HEK293 (cell line): ENCODE results near the gene DDN.
A peak's percentile ranks its signal among the peaks of the same experiment; 100 is the strongest.

ENCODE experiments used
- BCL11B ChIP-seq: fragments of 450-650 bp; formaldehyde crosslinking; IDR thresholded peaks from 2 replicates; pipeline ENCODE4 v1.5.1; 2016; ENCODE audit warnings: low read depth, missing biosample characterization, missing genetic modification characterization
- OSR2 ChIP-seq: fragments of 450-650 bp; formaldehyde crosslinking; IDR thresholded peaks from 2 replicates; pipeline ENCODE4 v1.5.1; 2016; ENCODE audit warnings: missing biosample characterization, missing genetic modification characterization
- SALL2 ChIP-seq: fragments of 450-650 bp; formaldehyde crosslinking; IDR thresholded peaks from 2 replicates; pipeline ENCODE4 v1.5.0; 2017; ENCODE audit warnings: missing biosample characterization, mild to moderate bottlenecking, missing genetic modification characterization, borderline replicate concordance
- SCRT2 ChIP-seq: fragments of 450-650 bp; formaldehyde crosslinking; IDR thresholded peaks from 2 replicates; pipeline ENCODE4 v1.5.1; 2016; ENCODE audit warnings: missing biosample characterization, missing genetic modification characterization
- SP2 ChIP-seq: fragments of 450-650 bp; formaldehyde crosslinking; IDR thresholded peaks from 2 replicates; pipeline ENCODE4 v1.5.1; 2016; ENCODE audit warnings: missing biosample characterization, missing genetic modification characterization
- TSHZ1 ChIP-seq: fragments of 450-650 bp; formaldehyde crosslinking; IDR thresholded peaks from 2 replicates; pipeline ENCODE4 v1.5.1; 2016; ENCODE audit warnings: missing biosample characterization, missing genetic modification characterization, borderline replicate concordance
- ZBTB17 ChIP-seq: fragments of 450-650 bp; formaldehyde crosslinking; IDR thresholded peaks from 2 replicates; pipeline ENCODE4 v1.5.1; 2016; ENCODE audit warnings: missing biosample characterization, missing genetic modification characterization
- ZBTB48 ChIP-seq: fragments of 450-650 bp; formaldehyde crosslinking; IDR thresholded peaks from 2 replicates; pipeline ENCODE4 v1.5.1; 2016; ENCODE audit warnings: missing biosample characterization, missing genetic modification characterization
- ZFHX2 ChIP-seq: fragments of 450-650 bp; formaldehyde crosslinking; conservative IDR thresholded peaks from 2 replicates; pipeline ENCODE4 v1.5.1; 2016; ENCODE audit warnings: missing biosample characterization, missing genetic modification characterization
- ZFP41 ChIP-seq: fragments of 450-650 bp; formaldehyde crosslinking; IDR thresholded peaks from 2 replicates; pipeline ENCODE4 v1.5.1; 2016; ENCODE audit warnings: missing biosample characterization, missing genetic modification characterization, borderline replicate concordance
- ZNF140 ChIP-seq: fragments of 450-650 bp; formaldehyde crosslinking; IDR thresholded peaks from 2 replicates; pipeline ENCODE4 v1.5.1; 2016; ENCODE audit warnings: missing biosample characterization, missing genetic modification characterization
- ZNF146 ChIP-seq: fragments of 450-650 bp; formaldehyde crosslinking; IDR thresholded peaks from 2 replicates; pipeline ENCODE4 v1.5.1; 2016; ENCODE audit warnings: missing biosample characterization, missing genetic modification characterization
- ZNF16 ChIP-seq: fragments of 450-650 bp; formaldehyde crosslinking; IDR thresholded peaks from 2 replicates; pipeline ENCODE4 v1.5.1; 2016; ENCODE audit warnings: low read depth, missing biosample characterization, missing genetic modification characterization
- ZNF169 ChIP-seq: fragments of 450-650 bp; formaldehyde crosslinking; IDR thresholded peaks from 2 replicates; pipeline ENCODE4 v1.5.1; 2016; ENCODE audit warnings: missing biosample characterization, missing genetic modification characterization
- ZNF280D ChIP-seq: fragments of 450-650 bp; formaldehyde crosslinking; IDR thresholded peaks from 2 replicates; pipeline ENCODE4 v1.5.1; 2016; ENCODE audit warnings: missing biosample characterization, missing genetic modification characterization
- ZNF324 ChIP-seq: fragments of 450-650 bp; formaldehyde crosslinking; IDR thresholded peaks from 2 replicates; pipeline ENCODE4 v1.5.1; 2016; ENCODE audit warnings: missing biosample characterization, missing genetic modification characterization
- ZNF335 ChIP-seq: fragments of 450-650 bp; formaldehyde crosslinking; conservative IDR thresholded peaks from 2 replicates; pipeline ENCODE4 v1.5.1; 2016; ENCODE audit warnings: missing biosample characterization, missing genetic modification characterization
- ZNF354C ChIP-seq: fragments of 450-650 bp; formaldehyde crosslinking; IDR thresholded peaks from 2 replicates; pipeline ENCODE4 v1.5.1; 2016; ENCODE audit warnings: missing biosample characterization, missing genetic modification characterization, low read depth, borderline replicate concordance
- ZNF501 ChIP-seq: fragments of 450-650 bp; formaldehyde crosslinking; IDR thresholded peaks from 2 replicates; pipeline ENCODE4 v1.5.1; 2016; ENCODE audit warnings: missing biosample characterization, missing genetic modification characterization
- ZNF555 ChIP-seq: fragments of 450-650 bp; formaldehyde crosslinking; conservative IDR thresholded peaks from 2 replicates; pipeline ENCODE4 v1.5.1; 2017; ENCODE audit warnings: missing biosample characterization, mild to moderate bottlenecking, missing genetic modification characterization, inconsistent platforms
- TF ChIP-seq, protein P1 (sequence below): IDR thresholded peaks from 2 replicates; pipeline ENCODE4 v1.6.1; 2011; ENCODE audit warnings: mild to moderate bottlenecking, low read depth, low read length, borderline replicate concordance
- TF ChIP-seq, protein P2 (sequence below): fragments of 450-650 bp; formaldehyde crosslinking; IDR thresholded peaks from 2 replicates; pipeline ENCODE4 v1.5.1; 2016; ENCODE audit warnings: missing biosample characterization, missing genetic modification characterization
- TF ChIP-seq, protein P3 (sequence below): fragments of 450-650 bp; formaldehyde crosslinking; IDR thresholded peaks from 2 replicates; pipeline ENCODE4 v1.5.0; 2017; ENCODE audit warnings: missing biosample characterization, missing genetic modification characterization, borderline replicate concordance
- TF ChIP-seq, protein P4 (sequence below): fragments of 450-650 bp; formaldehyde crosslinking; IDR thresholded peaks from 2 replicates; pipeline ENCODE4 v1.5.1; 2016; ENCODE audit warnings: missing biosample characterization, missing genetic modification characterization, low read depth

The DDN gene

GRCh38 chr12:48999371-49000131 lies at the start of gene DDN (continued):
- TF ChIP-seq, protein P1, sequence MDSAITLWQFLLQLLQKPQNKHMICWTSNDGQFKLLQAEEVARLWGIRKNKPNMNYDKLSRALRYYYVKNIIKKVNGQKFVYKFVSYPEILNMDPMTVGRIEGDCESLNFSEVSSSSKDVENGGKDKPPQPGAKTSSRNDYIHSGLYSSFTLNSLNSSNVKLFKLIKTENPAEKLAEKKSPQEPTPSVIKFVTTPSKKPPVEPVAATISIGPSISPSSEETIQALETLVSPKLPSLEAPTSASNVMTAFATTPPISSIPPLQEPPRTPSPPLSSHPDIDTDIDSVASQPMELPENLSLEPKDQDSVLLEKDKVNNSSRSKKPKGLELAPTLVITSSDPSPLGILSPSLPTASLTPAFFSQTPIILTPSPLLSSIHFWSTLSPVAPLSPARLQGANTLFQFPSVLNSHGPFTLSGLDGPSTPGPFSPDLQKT = no peak
- TF ChIP-seq ZNF335 (tag by site-specific recombination) (peak; percentile 98), TSHZ1 (tag by site-specific recombination) (0 out of 2 replicates have a peak, but pooled peaks have one; percentile 45), ZNF140 (tag by site-specific recombination) (no peak), ZBTB48 (tag by site-specific recombination) (peak; percentile 50; the same call in 1 of the 2 replicates), ZNF169 (tag by site-specific recombination) (no peak), BCL11B (tag by site-specific recombination) (no peak), ZFHX2 (peak; percentile 92), SCRT2 (tag by site-specific recombination) (no peak), ZBTB17 (peak; percentile 76), OSR2 (no peak), ZNF16 (tag by site-specific recombination) (no peak), ZFP41 (tag by site-specific recombination) (no peak; the same call in 1 of the 2 replicates), ZNF501 (tag by site-specific recombination) (peak; percentile 72; the same call in 1 of the 2 replicates), ZNF280D (tag by site-specific recombination) (no peak), ZNF146 (tag by site-specific recombination) (peak; percentile 27; the same call in 1 of the 2 replicates), ZNF354C (tag by site-specific recombination) (no peak), SP2 (peak; percentile 92), ZNF324 (tag by site-specific recombination) (peak; percentile 80), ZNF555 (tag by site-specific recombination) (no peak), SALL2 (tag by site-specific recombination) (no peak)
- TF ChIP-seq, protein P2, sequence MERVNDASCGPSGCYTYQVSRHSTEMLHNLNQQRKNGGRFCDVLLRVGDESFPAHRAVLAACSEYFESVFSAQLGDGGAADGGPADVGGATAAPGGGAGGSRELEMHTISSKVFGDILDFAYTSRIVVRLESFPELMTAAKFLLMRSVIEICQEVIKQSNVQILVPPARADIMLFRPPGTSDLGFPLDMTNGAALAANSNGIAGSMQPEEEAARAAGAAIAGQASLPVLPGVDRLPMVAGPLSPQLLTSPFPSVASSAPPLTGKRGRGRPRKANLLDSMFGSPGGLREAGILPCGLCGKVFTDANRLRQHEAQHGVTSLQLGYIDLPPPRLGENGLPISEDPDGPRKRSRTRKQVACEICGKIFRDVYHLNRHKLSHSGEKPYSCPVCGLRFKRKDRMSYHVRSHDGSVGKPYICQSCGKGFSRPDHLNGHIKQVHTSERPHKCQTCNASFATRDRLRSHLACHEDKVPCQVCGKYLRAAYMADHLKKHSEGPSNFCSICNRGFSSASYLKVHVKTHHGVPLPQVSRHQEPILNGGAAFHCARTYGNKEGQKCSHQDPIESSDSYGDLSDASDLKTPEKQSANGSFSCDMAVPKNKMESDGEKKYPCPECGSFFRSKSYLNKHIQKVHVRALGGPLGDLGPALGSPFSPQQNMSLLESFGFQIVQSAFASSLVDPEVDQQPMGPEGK = peak; percentile 99
- TF ChIP-seq, protein P3, sequence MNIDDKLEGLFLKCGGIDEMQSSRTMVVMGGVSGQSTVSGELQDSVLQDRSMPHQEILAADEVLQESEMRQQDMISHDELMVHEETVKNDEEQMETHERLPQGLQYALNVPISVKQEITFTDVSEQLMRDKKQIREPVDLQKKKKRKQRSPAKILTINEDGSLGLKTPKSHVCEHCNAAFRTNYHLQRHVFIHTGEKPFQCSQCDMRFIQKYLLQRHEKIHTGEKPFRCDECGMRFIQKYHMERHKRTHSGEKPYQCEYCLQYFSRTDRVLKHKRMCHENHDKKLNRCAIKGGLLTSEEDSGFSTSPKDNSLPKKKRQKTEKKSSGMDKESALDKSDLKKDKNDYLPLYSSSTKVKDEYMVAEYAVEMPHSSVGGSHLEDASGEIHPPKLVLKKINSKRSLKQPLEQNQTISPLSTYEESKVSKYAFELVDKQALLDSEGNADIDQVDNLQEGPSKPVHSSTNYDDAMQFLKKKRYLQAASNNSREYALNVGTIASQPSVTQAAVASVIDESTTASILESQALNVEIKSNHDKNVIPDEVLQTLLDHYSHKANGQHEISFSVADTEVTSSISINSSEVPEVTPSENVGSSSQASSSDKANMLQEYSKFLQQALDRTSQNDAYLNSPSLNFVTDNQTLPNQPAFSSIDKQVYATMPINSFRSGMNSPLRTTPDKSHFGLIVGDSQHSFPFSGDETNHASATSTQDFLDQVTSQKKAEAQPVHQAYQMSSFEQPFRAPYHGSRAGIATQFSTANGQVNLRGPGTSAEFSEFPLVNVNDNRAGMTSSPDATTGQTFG (tag by site-specific recombination) = no peak
- TF ChIP-seq, protein P4, sequence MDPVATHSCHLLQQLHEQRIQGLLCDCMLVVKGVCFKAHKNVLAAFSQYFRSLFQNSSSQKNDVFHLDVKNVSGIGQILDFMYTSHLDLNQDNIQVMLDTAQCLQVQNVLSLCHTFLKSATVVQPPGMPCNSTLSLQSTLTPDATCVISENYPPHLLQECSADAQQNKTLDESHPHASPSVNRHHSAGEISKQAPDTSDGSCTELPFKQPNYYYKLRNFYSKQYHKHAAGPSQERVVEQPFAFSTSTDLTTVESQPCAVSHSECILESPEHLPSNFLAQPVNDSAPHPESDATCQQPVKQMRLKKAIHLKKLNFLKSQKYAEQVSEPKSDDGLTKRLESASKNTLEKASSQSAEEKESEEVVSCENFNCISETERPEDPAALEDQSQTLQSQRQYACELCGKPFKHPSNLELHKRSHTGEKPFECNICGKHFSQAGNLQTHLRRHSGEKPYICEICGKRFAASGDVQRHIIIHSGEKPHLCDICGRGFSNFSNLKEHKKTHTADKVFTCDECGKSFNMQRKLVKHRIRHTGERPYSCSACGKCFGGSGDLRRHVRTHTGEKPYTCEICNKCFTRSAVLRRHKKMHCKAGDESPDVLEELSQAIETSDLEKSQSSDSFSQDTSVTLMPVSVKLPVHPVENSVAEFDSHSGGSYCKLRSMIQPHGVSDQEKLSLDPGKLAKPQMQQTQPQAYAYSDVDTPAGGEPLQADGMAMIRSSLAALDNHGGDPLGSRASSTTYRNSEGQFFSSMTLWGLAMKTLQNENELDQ (tag by site-specific recombination) = no peak
